GM12891 (cell line): Measurements from ENCODE around the gene CDC42BPA.

Experiments used
- POLR2A ChIP-seq: IDR thresholded peaks from 2 replicates; pipeline ENCODE4 v1.6.1; 2011; ENCODE audit warnings: low read depth, low read length, control low read depth
- TAF1 ChIP-seq: IDR thresholded peaks from 2 replicates; pipeline ENCODE4 v1.6.1; 2011; ENCODE audit warnings: low read depth, low read length, control low read depth

DNA sequence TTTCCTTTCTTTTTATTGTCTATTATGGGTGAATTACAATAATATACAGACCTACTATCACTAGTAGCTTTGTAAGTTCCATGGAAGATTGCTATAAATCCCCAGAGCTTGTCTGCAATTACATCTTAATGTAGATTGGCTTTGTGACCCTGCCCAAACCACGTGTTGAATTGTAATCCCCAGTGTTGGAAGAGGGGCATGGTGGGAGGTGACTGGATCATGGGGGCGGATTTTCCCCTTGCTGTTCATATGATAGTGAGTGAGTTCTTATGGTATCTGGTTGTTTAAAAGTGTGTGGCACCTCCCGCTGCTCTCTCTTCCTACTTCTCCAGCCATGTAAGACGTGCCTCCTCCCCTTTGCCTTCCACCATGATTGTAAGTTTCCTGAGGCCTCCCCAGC, 34.9 kb upstream of the CDC42BPA start:
- TF ChIP-seq TAF1: no peak
- no peak for TF ChIP-seq POLR2A
